ENCODE data around the gene UGGT2. TPM values are rescaled to one million over a fixed set of nuclear protein-coding genes. Genes with fewer than 3 reads are reported as not detected.

Gene UGGT2
- total RNA-seq, 1 experiment from 2014 or later: 34.5 TPM

- Mint-ChIP-seq H3K4me3 (no peak overlapping the region), H3K9me3 (peaks cover 19 to 23% of the 10 kb centered on the region in 2 experiments), H3K4me1 (peaks cover 3% of the 10 kb centered on the region in 2 experiments; a peak in 3 of 4 replicates), H3K27me3 (ENCODE audit: low read depth) (no peaks in the 10 kb centered on the region), H3K27ac (0 out of 7 replicates have a peak overlapping the region, but pooled peaks of 1 of the 3 experiments have one; percentile 45), H3K36me3 (ENCODE audit: insufficient read depth in 1 of 3, low read depth in 3 of 3) (peaks cover 19 to 29% (median 23%) of the 10 kb centered on the region in 3 experiments)
- Histone ChIP-seq H3K4ac (ENCODE audit: low read depth, low read length) (no peak overlapping the region), H3K27ac (ENCODE audit: insufficient read length, low read depth, low read length) (no peak overlapping the region), H3K27me3 (ENCODE audit: insufficient read depth, low read length) (no peaks in the 10 kb centered on the region), H2BK120ac (ENCODE audit: low read depth, low read length, poor library complexity, severe bottlenecking) (no peak overlapping the region), H4K5ac (ENCODE audit: insufficient read length, low read depth, low read length) (no peak overlapping the region), H3K79me2 (ENCODE audit: insufficient read depth, low read length) (no peaks in the 10 kb centered on the region), H2BK15ac (ENCODE audit: low read depth, low read length) (no peak overlapping the region), H2AFZ (ENCODE audit: low read length) (no peak overlapping the region), H2AK5ac (ENCODE audit: insufficient read length, low read length) (no peak overlapping the region), H3K4me2 (ENCODE audit: insufficient read depth, insufficient read length, low read length) (no peak overlapping the region), H3K18ac (ENCODE audit: insufficient read length, low read depth, low read length) (no peak overlapping the region), H4K8ac (replicated peaks; ENCODE audit: insufficient read length, low read depth, low read length) (no peak overlapping the region), H3K56ac (ENCODE audit: insufficient read length, low read depth, low read length) (no peak overlapping the region), H3K79me1 (ENCODE audit: insufficient read depth, low read depth, low read length, poor library complexity, severe bottlenecking) (no peaks in the 10 kb centered on the region), H4K20me1 (ENCODE audit: control insufficient read depth, insufficient read depth, insufficient read length) (no peaks in the 10 kb centered on the region), H3K14ac (ENCODE audit: insufficient read depth, low read length) (no peak overlapping the region), H3K9me3 (ENCODE audit: control insufficient read depth, low read depth, low read length) (no peaks in the 10 kb centered on the region), H3K9ac (ENCODE audit: extremely low read depth, insufficient read length, low read length) (no peak overlapping the region), H2BK5ac (ENCODE audit: insufficient read length, low read length) (no peak overlapping the region), H3T11ph (ENCODE audit: low read length) (no peak overlapping the region), H3K23me2 (ENCODE audit: insufficient read length, low read depth, low read length, poor library complexity, severe bottlenecking) (no peaks in the 10 kb centered on the region), H4K91ac (ENCODE audit: insufficient read length, low read depth, low read length) (no peak overlapping the region), H3K23ac (ENCODE audit: insufficient read length, low read depth, low read length) (no peak overlapping the region), H3K4me1 (ENCODE audit: insufficient read depth, low read length) (no peaks in the 10 kb centered on the region), H2BK12ac (ENCODE audit: insufficient read length, low read depth, low read length) (no peak overlapping the region), H2BK20ac (ENCODE audit: low read depth, low read length, poor library complexity, severe bottlenecking) (no peak overlapping the region)
- TF ChIP-seq CTCF (conservative IDR thresholded peaks at IDR 0.05): no peak
- no CpG with 5 or more reads among the region's 1 CpG for WGBS (ENCODE audit: extremely low coverage, insufficient read length, low lambda C conversion rate)
- DNase-seq: no peak
Observed at GRCh38 chr13:95833719-95834118, 219.5 kb downstream of the UGGT2 start.
